CD14-positive monocyte (primary cell): ENCODE data around the gene VPS8. TPM values are rescaled to one million over a fixed set of nuclear protein-coding genes. Genes with fewer than 3 reads are reported as not detected.

Source experiments
- DNase-seq, 3 donors: peaks; one replicate each; pipeline ENCODE4 v3.0.0-alpha.2; 2011 to 2022
- H2AFZ ChIP-seq: 2 replicates; pipeline ENCODE4 v1.6.0; 2012; ENCODE audit warnings: mild to moderate bottlenecking, low read depth, low read length, inconsistent platforms; ENCODE audit not compliant: insufficient read depth, poor library complexity, severe bottlenecking
- H3K27ac ChIP-seq, 2 donors: 1 replicate in 1 of 2; 2 replicates in 1 of 2; pipeline ENCODE4 v1.5.1; 2012 to 2013; ENCODE audit warnings: low read length in 2 of 2, control low read depth in 1 of 2, inconsistent platforms in 1 of 2, low read depth in 1 of 2, mild to moderate bottlenecking in 1 of 2
- H3K27me3 ChIP-seq, 2 donors: one replicate each; pipeline versions ENCODE4 v1.6.0 to v1.6.1; 2011 to 2013; ENCODE audit warnings: low read length in 2 of 2; ENCODE audit not compliant: control insufficient read depth in 2 of 2, insufficient read depth in 2 of 2
- H3K36me3 ChIP-seq, 2 donors: replicated peaks in 1 of 2; 1 replicate in 1 of 2; 2 replicates in 1 of 2; pipeline versions ENCODE4 v1.5.1 to v1.6.1; 2012 to 2013; ENCODE audit warnings: low read length in 2 of 2, control low read depth in 1 of 2, inconsistent platforms in 1 of 2, mild to moderate bottlenecking in 1 of 2; ENCODE audit not compliant: insufficient read depth in 2 of 2, control insufficient read depth in 1 of 2
- H3K4me1 ChIP-seq, 2 donors: 1 replicate in 1 of 2; 2 replicates in 1 of 2; pipeline versions ENCODE4 v1.5.1 to v1.6.1; 2012 to 2013; ENCODE audit warnings: low read length in 2 of 2, control low read depth in 1 of 2, inconsistent platforms in 1 of 2, mild to moderate bottlenecking in 1 of 2, moderate library complexity in 1 of 2; ENCODE audit not compliant: insufficient read depth in 2 of 2, control insufficient read depth in 1 of 2
- H3K4me2 ChIP-seq: replicated peaks from 2 replicates; pipeline ENCODE3; 2012; ENCODE audit warnings: low read length, moderate library complexity, mild to moderate bottlenecking; ENCODE audit not compliant: poor library complexity, severe bottlenecking; ENCODE audit errors: extremely low read depth
- H3K4me3 ChIP-seq, 3 experiments: fragments of 200-600 bp in 1 of 3; sonication (generic) in 1 of 3; replicated peaks in 1 of 3; 1 replicate in 2 of 3; 2 replicates in 1 of 3; pipeline ENCODE4 v1.5.1; 2011 to 2013; ENCODE audit warnings: low read length in 3 of 3, mild to moderate bottlenecking in 3 of 3, control low read depth in 2 of 3, low read depth in 2 of 3, inconsistent platforms in 1 of 3, moderate library complexity in 1 of 3
- H3K79me2 ChIP-seq: 2 replicates; pipeline ENCODE4 v1.6.0; 2012; ENCODE audit warnings: mild to moderate bottlenecking, control low read depth, inconsistent platforms, low read length, moderate library complexity; ENCODE audit not compliant: insufficient read depth
- H3K9ac ChIP-seq: 2 replicates; pipeline ENCODE4 v1.6.0; 2017; ENCODE audit warnings: low read length, mild to moderate bottlenecking; ENCODE audit not compliant: insufficient read depth, poor library complexity, severe bottlenecking
- H3K9me3 ChIP-seq, 2 donors: replicated peaks in 1 of 2; 1 replicate in 1 of 2; 2 replicates in 1 of 2; pipeline versions ENCODE4 v1.5.1 to v1.6.1; 2012 to 2013; ENCODE audit warnings: low read length in 2 of 2, control low read depth in 1 of 2; ENCODE audit not compliant: control insufficient read depth in 1 of 2, insufficient read depth in 1 of 2
- H4K20me1 ChIP-seq: 2 replicates; pipeline ENCODE4 v1.6.0; 2012; ENCODE audit warnings: mild to moderate bottlenecking, low read length, control low read depth, moderate library complexity; ENCODE audit not compliant: insufficient read depth
- H3K27ac Mint-ChIP-seq, 7 donors: one replicate each; pipeline ENCODE4 v1.8.0; 2020; ENCODE audit warnings: mild to moderate bottlenecking in 7 of 7, mixed read lengths in 7 of 7, moderate library complexity in 6 of 7, inconsistent platforms in 2 of 7
- H3K27me3 Mint-ChIP-seq, 3 donors: one replicate each; pipeline ENCODE4 v1.8.0; 2021 to 2022; ENCODE audit warnings: low read depth in 3 of 3, mild to moderate bottlenecking in 3 of 3, mixed read lengths in 3 of 3, moderate library complexity in 3 of 3, inconsistent platforms in 1 of 3
- H3K36me3 Mint-ChIP-seq, 2 donors: one replicate each; pipeline ENCODE4 v1.8.0; 2020; ENCODE audit warnings: mixed read lengths in 2 of 2, inconsistent platforms in 1 of 2, mild to moderate bottlenecking in 1 of 2
- H3K4me1 Mint-ChIP-seq: one replicate; pipeline ENCODE4 v1.8.0; 2020; ENCODE audit warnings: mild to moderate bottlenecking, mixed read lengths
- H3K4me3 Mint-ChIP-seq, 2 donors: one replicate each; pipeline ENCODE4 v1.8.0; 2020; ENCODE audit warnings: mild to moderate bottlenecking in 2 of 2, mixed read lengths in 2 of 2, moderate library complexity in 1 of 2
- H3K9me3 Mint-ChIP-seq, 7 donors: one replicate each; pipeline ENCODE4 v1.8.0; 2020 to 2022; ENCODE audit warnings: mixed read lengths in 7 of 7, mild to moderate bottlenecking in 6 of 7, moderate library complexity in 6 of 7, inconsistent platforms in 2 of 7
- WGBS: methylation state at CpG from one replicate; pipeline ENCODE4 v1.1.5; 2013; ENCODE audit warnings: missing lambda C conversion rate; ENCODE audit not compliant: insufficient coverage; 5-methylcytosine and 5-hydroxymethylcytosine counted together
- intact Hi-C, 2 donors: fragments of 100-400 bp; cut with micrococcal nuclease; formaldehyde crosslinking; loops; one replicate each; pipeline versions ENCODE4 v1.15.0 to v1.15.1; 2023
- polyA plus RNA-seq, 3 donors: library from polyadenylated mRNA; depleted of rRNA in 1 of 3; unstranded in 2 of 3; stranded (reverse) in 1 of 3; fragments of 300-500 nt in 2 of 3; fragments of >200 nt in 1 of 3; fragmentation: Illumina TruSeq in 2 of 3; gene quantifications; 1 replicate in 2 of 3; 2 replicates in 1 of 3; pipeline ENCODE4 v1.2.3, GENCODE V29; 2012 to 2021
- TF ChIP-seq, protein P1 (sequence below): fragments of 200-600 bp; IDR thresholded peaks from one replicate; pipeline ENCODE4 v1.8.0; 2022; ENCODE audit warnings: antibody characterized with exemption, mild to moderate bottlenecking

VPS8 gene
- polyA plus RNA-seq, 3 donors: 22.0 to 42.3 (median 29.2) TPM

DNA sequence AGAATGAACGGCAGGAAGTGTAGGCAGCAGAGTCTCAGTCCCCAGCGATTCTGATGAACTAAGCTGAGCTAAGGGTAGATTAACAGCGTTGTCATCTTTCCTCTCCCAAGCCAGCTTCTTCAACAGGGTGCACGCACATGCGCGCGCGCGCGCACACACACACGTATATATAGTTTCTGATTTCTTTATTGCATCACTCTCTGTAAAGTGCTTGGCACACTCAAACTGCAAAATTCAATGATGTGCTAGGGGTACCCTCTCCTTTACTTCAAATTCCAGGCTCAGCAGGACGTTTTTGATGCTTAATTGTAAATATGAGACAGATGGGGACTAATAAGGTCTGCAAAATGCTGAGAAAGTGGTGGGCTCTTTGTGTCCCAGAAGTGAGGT lies 26.1 kb upstream of the VPS8 start:
- TF ChIP-seq, protein P1, sequence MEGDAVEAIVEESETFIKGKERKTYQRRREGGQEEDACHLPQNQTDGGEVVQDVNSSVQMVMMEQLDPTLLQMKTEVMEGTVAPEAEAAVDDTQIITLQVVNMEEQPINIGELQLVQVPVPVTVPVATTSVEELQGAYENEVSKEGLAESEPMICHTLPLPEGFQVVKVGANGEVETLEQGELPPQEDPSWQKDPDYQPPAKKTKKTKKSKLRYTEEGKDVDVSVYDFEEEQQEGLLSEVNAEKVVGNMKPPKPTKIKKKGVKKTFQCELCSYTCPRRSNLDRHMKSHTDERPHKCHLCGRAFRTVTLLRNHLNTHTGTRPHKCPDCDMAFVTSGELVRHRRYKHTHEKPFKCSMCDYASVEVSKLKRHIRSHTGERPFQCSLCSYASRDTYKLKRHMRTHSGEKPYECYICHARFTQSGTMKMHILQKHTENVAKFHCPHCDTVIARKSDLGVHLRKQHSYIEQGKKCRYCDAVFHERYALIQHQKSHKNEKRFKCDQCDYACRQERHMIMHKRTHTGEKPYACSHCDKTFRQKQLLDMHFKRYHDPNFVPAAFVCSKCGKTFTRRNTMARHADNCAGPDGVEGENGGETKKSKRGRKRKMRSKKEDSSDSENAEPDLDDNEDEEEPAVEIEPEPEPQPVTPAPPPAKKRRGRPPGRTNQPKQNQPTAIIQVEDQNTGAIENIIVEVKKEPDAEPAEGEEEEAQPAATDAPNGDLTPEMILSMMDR: no peak
- Histone ChIP-seq H3K9me3 (no peaks in the 10 kb centered on the region), H3K27ac (peak overlapping the region in 1 of 2 donors; percentile 18), H3K36me3 (no peaks in the 10 kb centered on the region), H2AFZ (peak overlapping the region; percentile 23), H4K20me1 (no peaks in the 10 kb centered on the region), H3K27me3 (no peaks in the 10 kb centered on the region), H3K79me2 (no peaks in the 10 kb centered on the region), H3K4me2 (peak overlapping the region; percentile 55), H3K9ac (no peak overlapping the region), H3K4me3 (peak overlapping the region in 1 of 3 experiments; percentile 49), H3K4me1 (peaks cover 45 to 53% of the 10 kb centered on the region in 2 donors)
- intact Hi-C loops: no loop called here
- Mint-ChIP-seq H3K36me3 (peaks cover 0 to 2% of the 10 kb centered on the region in 2 donors), H3K4me1 (peaks cover 32% of the 10 kb centered on the region), H3K9me3 (peaks cover 0 to 1% (median 0%) of the 10 kb centered on the region in 7 donors), H3K4me3 (peak overlapping the region; percentile 32 to 81), H3K27me3 (peaks cover 0 to 4% (median 0%) of the 10 kb centered on the region in 3 donors), H3K27ac (peak overlapping the region in 5 of 7 donors; percentile 51 to 82 (median 72))
- 40% methylated on average over 1 of the region's 12 CpGs for WGBS
- DNase-seq: peak in 2 of 3 donors; percentile 44 to 51

DNA sequence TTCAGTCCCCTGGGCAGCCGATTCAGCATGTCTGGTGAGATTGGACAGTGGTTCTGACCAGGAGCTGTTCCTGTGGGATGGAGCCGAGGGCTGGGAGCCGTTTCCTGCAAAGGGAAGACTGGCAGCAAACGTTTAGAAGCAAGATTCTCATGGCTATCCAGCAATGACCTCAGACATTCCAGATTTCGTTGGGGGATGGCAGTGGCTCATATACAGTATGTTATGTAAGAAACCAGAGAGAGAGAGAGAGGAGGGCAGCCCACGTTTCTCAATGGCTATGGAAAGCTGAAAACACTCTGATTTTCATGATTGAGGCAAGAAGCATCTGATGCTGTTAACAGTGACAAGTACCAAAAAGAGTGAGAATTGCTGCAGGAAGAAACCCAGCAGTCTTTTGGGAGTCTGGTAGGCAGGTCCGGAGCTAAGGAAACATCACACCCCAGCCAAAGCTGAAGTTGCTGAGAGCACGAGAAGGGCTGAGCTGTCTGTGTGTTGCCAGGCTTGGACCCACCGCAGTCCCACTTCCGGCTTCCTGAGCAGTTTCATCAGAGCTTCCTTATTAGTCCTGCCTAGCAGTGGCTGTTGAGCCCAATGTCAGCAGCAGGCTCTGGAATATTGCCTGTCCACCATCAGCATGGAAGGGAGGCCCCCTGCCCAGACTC lies 25.6 kb upstream of the VPS8 start:
- no peaks in the 10 kb centered on the region for H3K9me3 ChIP-seq
- Mint-ChIP-seq H3K9me3 (peaks cover 0 to 1% (median 0%) of the 10 kb centered on the region in 7 donors), H3K4me3 (peak overlapping the region; percentile 39 to 81), H3K4me1 (peaks cover 34% of the 10 kb centered on the region), H3K27ac (peak overlapping the region; percentile 55 to 84 (median 72)), H3K27me3 (peaks cover 0 to 4% (median 0%) of the 10 kb centered on the region in 3 donors), H3K36me3 (peaks cover 0 to 2% of the 10 kb centered on the region in 2 donors)
- peaks cover 45 to 53% of the 10 kb centered on the region in 2 donors for H3K4me1 ChIP-seq
- H3K9ac ChIP-seq: no peak overlapping the region
- H3K36me3 ChIP-seq: no peaks in the 10 kb centered on the region
- DNase-seq: peak; percentile 72 to 87 (median 81)
- H2AFZ ChIP-seq: peak overlapping the region; percentile 38
- 10% methylated on average over 10 of the region's 10 CpGs for WGBS
- H4K20me1 ChIP-seq: no peaks in the 10 kb centered on the region
- H3K27me3 ChIP-seq: no peaks in the 10 kb centered on the region
- peak overlapping the region; percentile 55 for H3K4me2 ChIP-seq
- H3K4me3 ChIP-seq: peak overlapping the region in 1 of 3 experiments; percentile 49
- H3K27ac ChIP-seq: peak overlapping the region; percentile 18 to 39
- TF ChIP-seq, protein P1: no peak
- intact Hi-C loops: no loop called here
- H3K79me2 ChIP-seq: no peaks in the 10 kb centered on the region
